H1 (cell line): ENCODE data around the gene MAN1C1. TPM values are rescaled to one million over a fixed set of nuclear protein-coding genes. Genes with fewer than 3 reads are reported as not detected.

Experiments used
- CTBP2 ChIP-seq: IDR thresholded peaks from 2 replicates; pipeline ENCODE4 v1.7.0; 2011; ENCODE audit warnings: borderline replicate concordance, mild to moderate bottlenecking, moderate library complexity, mixed read lengths, low read length; ENCODE audit not compliant: insufficient read depth, insufficient read length
- EGR1 ChIP-seq: IDR thresholded peaks from 2 replicates; pipeline ENCODE4 v1.6.1; 2011; ENCODE audit warnings: low read depth, low read length, borderline replicate concordance
- GABPA ChIP-seq: IDR thresholded peaks from 2 replicates; pipeline ENCODE4 v1.6.1; 2011; ENCODE audit warnings: mild to moderate bottlenecking, low read length, moderate library complexity, borderline replicate concordance; ENCODE audit not compliant: insufficient read depth
- HDAC6 ChIP-seq: IDR thresholded peaks from one replicate; pipeline ENCODE4 v1.7.1; 2012; ENCODE audit warnings: low read depth, mild to moderate bottlenecking, inconsistent platforms, low read length, moderate library complexity
- POLR2A ChIP-seq, 2 experiments: IDR thresholded peaks; 1 replicate in 1 of 2; 2 replicates in 1 of 2; pipeline ENCODE4 v1.6.1; 2011; ENCODE audit warnings: low read depth in 2 of 2, low read length in 2 of 2, mild to moderate bottlenecking in 2 of 2; ENCODE audit errors: control extremely low read depth in 1 of 2
- RAD21 ChIP-seq, 2 experiments: IDR thresholded peaks in 1 of 2; conservative IDR thresholded peaks in 1 of 2; 2 replicates each; pipeline ENCODE4 v1.6.1; 2011; ENCODE audit warnings: low read depth in 2 of 2, low read length in 2 of 2, improper control_type of control experiment in 1 of 2, inconsistent platforms in 1 of 2, mild to moderate bottlenecking in 1 of 2, moderate library complexity in 1 of 2
- RNF2 ChIP-seq: fragments of 200-900, 300-1000 bp; sonication (generic); IDR thresholded peaks from 2 replicates; pipeline ENCODE4 v1.7.1; 2016; ENCODE audit warnings: borderline replicate concordance, low read depth, mild to moderate bottlenecking, antibody characterized with exemption, low read length; ENCODE audit not compliant: poor library complexity, severe bottlenecking; ENCODE audit errors: missing control alignments
- SP1 ChIP-seq: IDR thresholded peaks from 2 replicates; pipeline ENCODE4 v1.6.1; 2011; ENCODE audit warnings: low read depth, low read length
- TAF7 ChIP-seq: optimal IDR thresholded peaks from 2 replicates; pipeline ENCODE3; 2011; ENCODE audit warnings: low read depth, mild to moderate bottlenecking, inconsistent platforms, low read length, moderate library complexity, borderline replicate concordance
- polyA plus RNA-seq, 7 experiments: library from polyadenylated mRNA; depleted of rRNA in 3 of 7; stranded (reverse) in 5 of 7; unstranded in 2 of 7; fragments of >200 nt in 5 of 7; fragments of 200-250 nt in 2 of 7; gene quantifications; 1 replicate in 5 of 7; 2 replicates in 1 of 7; 4 replicates in 1 of 7; pipeline versions ENCODE4 v1.2.1 to v1.2.3, GENCODE V29; 2011 to 2013; ENCODE audit warnings: missing spikeins in 2 of 7, mixed read lengths in 2 of 7
- total RNA-seq: library from RNA; stranded (reverse); fragmentation: NEBNext Ultra II Directional; extraction: Animal tissue kit (Norgen Biotek cat#: 25700); gene quantifications from 2 replicates; pipeline ENCODE4 v1.2.1, GENCODE V29; 2021
- TF ChIP-seq, protein P1 (sequence below): fragments of 300-600 bp; sonication (generic); IDR thresholded peaks from 2 replicates; pipeline ENCODE4 v1.7.1; 2012; ENCODE audit warnings: low read length, moderate library complexity, mild to moderate bottlenecking, inconsistent platforms; ENCODE audit not compliant: insufficient replicate concordance

MAN1C1 gene
- total and polyA plus RNA-seq, 2 of the 8 experiments (the other 6 are each of a cell fraction or from before 2014, with no cell fraction given): 7.8 to 15.2 TPM

DNA sequence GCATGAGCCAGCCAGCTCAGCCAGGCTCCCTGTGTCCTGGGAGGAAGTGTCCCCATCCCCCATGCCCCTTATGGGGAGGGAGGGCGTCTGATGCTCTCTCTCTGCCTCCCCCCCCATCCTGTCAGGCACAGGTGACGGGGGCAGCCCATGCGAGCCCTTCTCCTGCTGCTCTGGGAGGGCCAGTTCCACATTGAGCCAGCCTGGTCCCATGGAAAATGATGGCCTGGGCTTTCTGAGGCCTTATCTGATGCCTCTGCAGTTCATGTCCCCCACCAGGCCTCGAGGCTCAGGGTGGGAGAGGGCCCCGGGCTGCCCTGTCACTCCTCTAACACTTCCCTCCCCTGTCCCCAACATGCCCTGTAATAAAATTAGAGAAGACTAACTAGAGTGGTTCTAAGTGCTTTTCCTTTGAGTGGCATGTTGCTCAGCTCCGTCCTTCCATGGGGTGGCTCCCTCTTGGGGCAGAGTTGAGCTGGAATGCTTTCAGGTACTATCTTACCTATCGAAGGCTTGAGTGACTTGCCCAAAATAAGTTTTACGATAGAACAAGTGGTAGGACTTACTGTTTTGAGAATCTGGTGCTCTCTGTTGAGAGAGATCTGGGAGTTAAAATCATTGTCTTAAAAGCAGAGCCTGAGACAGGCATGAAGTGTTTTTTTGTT, 201.4 kb downstream of the MAN1C1 start (continued):
- TF ChIP-seq TAF7 (no peak), CTBP2 (no peak), SP1 (no peak), POLR2A (IDR thresholded peaks at IDR 0.05; ENCODE audit: control extremely low read depth in 1 of 2, low read depth in 2 of 2, low read length in 2 of 2) (no peak), RAD21 (IDR thresholded peaks at IDR 0.05 in 1 of 2, conservative IDR thresholded peaks at IDR 0.05 in 1 of 2; ENCODE audit: low read depth in 2 of 2, low read length in 2 of 2) (peak; percentile 30 to 48; a peak in 3 of 4 replicates), GABPA (no peak), EGR1 (no peak), RNF2 (no peak), HDAC6 (no peak)
- TF ChIP-seq, protein P1, sequence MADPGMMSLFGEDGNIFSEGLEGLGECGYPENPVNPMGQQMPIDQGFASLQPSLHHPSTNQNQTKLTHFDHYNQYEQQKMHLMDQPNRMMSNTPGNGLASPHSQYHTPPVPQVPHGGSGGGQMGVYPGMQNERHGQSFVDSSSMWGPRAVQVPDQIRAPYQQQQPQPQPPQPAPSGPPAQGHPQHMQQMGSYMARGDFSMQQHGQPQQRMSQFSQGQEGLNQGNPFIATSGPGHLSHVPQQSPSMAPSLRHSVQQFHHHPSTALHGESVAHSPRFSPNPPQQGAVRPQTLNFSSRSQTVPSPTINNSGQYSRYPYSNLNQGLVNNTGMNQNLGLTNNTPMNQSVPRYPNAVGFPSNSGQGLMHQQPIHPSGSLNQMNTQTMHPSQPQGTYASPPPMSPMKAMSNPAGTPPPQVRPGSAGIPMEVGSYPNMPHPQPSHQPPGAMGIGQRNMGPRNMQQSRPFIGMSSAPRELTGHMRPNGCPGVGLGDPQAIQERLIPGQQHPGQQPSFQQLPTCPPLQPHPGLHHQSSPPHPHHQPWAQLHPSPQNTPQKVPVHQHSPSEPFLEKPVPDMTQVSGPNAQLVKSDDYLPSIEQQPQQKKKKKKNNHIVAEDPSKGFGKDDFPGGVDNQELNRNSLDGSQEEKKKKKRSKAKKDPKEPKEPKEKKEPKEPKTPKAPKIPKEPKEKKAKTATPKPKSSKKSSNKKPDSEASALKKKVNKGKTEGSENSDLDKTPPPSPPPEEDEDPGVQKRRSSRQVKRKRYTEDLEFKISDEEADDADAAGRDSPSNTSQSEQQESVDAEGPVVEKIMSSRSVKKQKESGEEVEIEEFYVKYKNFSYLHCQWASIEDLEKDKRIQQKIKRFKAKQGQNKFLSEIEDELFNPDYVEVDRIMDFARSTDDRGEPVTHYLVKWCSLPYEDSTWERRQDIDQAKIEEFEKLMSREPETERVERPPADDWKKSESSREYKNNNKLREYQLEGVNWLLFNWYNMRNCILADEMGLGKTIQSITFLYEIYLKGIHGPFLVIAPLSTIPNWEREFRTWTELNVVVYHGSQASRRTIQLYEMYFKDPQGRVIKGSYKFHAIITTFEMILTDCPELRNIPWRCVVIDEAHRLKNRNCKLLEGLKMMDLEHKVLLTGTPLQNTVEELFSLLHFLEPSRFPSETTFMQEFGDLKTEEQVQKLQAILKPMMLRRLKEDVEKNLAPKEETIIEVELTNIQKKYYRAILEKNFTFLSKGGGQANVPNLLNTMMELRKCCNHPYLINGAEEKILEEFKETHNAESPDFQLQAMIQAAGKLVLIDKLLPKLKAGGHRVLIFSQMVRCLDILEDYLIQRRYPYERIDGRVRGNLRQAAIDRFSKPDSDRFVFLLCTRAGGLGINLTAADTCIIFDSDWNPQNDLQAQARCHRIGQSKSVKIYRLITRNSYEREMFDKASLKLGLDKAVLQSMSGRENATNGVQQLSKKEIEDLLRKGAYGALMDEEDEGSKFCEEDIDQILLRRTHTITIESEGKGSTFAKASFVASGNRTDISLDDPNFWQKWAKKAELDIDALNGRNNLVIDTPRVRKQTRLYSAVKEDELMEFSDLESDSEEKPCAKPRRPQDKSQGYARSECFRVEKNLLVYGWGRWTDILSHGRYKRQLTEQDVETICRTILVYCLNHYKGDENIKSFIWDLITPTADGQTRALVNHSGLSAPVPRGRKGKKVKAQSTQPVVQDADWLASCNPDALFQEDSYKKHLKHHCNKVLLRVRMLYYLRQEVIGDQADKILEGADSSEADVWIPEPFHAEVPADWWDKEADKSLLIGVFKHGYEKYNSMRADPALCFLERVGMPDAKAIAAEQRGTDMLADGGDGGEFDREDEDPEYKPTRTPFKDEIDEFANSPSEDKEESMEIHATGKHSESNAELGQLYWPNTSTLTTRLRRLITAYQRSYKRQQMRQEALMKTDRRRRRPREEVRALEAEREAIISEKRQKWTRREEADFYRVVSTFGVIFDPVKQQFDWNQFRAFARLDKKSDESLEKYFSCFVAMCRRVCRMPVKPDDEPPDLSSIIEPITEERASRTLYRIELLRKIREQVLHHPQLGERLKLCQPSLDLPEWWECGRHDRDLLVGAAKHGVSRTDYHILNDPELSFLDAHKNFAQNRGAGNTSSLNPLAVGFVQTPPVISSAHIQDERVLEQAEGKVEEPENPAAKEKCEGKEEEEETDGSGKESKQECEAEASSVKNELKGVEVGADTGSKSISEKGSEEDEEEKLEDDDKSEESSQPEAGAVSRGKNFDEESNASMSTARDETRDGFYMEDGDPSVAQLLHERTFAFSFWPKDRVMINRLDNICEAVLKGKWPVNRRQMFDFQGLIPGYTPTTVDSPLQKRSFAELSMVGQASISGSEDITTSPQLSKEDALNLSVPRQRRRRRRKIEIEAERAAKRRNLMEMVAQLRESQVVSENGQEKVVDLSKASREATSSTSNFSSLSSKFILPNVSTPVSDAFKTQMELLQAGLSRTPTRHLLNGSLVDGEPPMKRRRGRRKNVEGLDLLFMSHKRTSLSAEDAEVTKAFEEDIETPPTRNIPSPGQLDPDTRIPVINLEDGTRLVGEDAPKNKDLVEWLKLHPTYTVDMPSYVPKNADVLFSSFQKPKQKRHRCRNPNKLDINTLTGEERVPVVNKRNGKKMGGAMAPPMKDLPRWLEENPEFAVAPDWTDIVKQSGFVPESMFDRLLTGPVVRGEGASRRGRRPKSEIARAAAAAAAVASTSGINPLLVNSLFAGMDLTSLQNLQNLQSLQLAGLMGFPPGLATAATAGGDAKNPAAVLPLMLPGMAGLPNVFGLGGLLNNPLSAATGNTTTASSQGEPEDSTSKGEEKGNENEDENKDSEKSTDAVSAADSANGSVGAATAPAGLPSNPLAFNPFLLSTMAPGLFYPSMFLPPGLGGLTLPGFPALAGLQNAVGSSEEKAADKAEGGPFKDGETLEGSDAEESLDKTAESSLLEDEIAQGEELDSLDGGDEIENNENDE: no peak
